ENCODE results near the gene VAPA. TPM values are rescaled to one million over a fixed set of nuclear protein-coding genes. Genes with fewer than 3 reads are reported as not detected.

The VAPA gene
- total and polyA plus RNA-seq, 9 of the 15 experiments (the other 6 are each of a cell fraction or from before 2014, with no cell fraction given), result 219 to 902 (median 526) TPM

GRCh38 chr18:9878783-9879242, 35.0 kb upstream of the VAPA start (continued):
- no peak for TF ChIP-seq TAF9B (IDR thresholded peaks at IDR 0.05; ENCODE audit: partially characterized antibody)
- TF ChIP-seq CREB5 (CRISPR knock-in tag; IDR thresholded peaks at IDR 0.05), result no peak
- no peak for TF ChIP-seq RERE (CRISPR knock-in tag; IDR thresholded peaks at IDR 0.05; ENCODE audit: borderline replicate concordance)
- no peak for TF ChIP-seq CTCFL (IDR thresholded peaks at IDR 0.05; ENCODE audit: borderline replicate concordance, insufficient read depth, low read depth, low read length, poor library complexity, severe bottlenecking)
- TF ChIP-seq ELF4 (CRISPR knock-in tag; IDR thresholded peaks at IDR 0.05), result peak; percentile 70; the same call in 1 of the 2 replicates
- TF ChIP-seq, protein P1, sequence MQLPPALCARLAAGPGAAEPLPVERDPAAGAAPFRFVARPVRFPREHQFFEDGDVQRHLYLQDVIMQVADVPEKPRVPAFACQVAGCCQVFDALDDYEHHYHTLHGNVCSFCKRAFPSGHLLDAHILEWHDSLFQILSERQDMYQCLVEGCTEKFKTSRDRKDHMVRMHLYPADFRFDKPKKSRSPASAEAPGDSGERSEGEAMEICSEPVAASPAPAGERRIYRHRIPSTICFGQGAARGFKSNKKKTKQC (CRISPR knock-in tag; IDR thresholded peaks at IDR 0.05), result no peak
- TF ChIP-seq ZNF445 (CRISPR knock-in tag; IDR thresholded peaks at IDR 0.05; ENCODE audit: low read depth), result 0 out of 2 replicates have a peak, but pooled peaks have one; percentile 70
- TF ChIP-seq ZNF280A (IDR thresholded peaks at IDR 0.05; ENCODE audit: low read depth, partially characterized antibody), result no peak
- TF ChIP-seq TSC22D4 (tag; IDR thresholded peaks at IDR 0.05), result no peak
- TF ChIP-seq ZNF668 (CRISPR knock-in tag; IDR thresholded peaks at IDR 0.05), result 0 out of 2 replicates have a peak, but pooled peaks have one; percentile 62
